Natural killer cell (primary cell): Measurements from ENCODE around the gene CALML6. TPM values are rescaled to one million over a fixed set of nuclear protein-coding genes. Genes with fewer than 3 reads are reported as not detected.

Experiments used
- ATAC-seq, 3 donors: fragments of 150-1000 bp in 2 of 3; fragments of 200-7000 bp in 1 of 3; cut with Tn5 transposase; 1 replicate in 1 of 3; 2 replicates in 2 of 3; pipeline ENCODE4 v1.10.0; 2021; ENCODE audit warnings: mild to moderate bottlenecking in 2 of 3, moderate library complexity in 2 of 3
- DNase-seq, 2 donors: peaks; one replicate each; pipeline versions ENCODE4 v3.0.0 to v3.0.0-alpha.2; 2013 to 2021; ENCODE audit warnings: mixed read lengths in 1 of 2
- H3K27ac ChIP-seq: one replicate; pipeline ENCODE4 v1.5.1; 2013; ENCODE audit warnings: mild to moderate bottlenecking, low read length
- H3K27me3 ChIP-seq: one replicate; pipeline ENCODE4 v1.6.1; 2013; ENCODE audit warnings: low read length; ENCODE audit not compliant: control insufficient read depth, insufficient read depth
- H3K36me3 ChIP-seq: one replicate; pipeline ENCODE4 v1.6.1; 2013; ENCODE audit warnings: low read length; ENCODE audit not compliant: control insufficient read depth, insufficient read depth
- H3K4me1 ChIP-seq: one replicate; pipeline ENCODE4 v1.6.1; 2013; ENCODE audit warnings: low read length; ENCODE audit not compliant: control insufficient read depth, insufficient read depth
- H3K4me3 ChIP-seq: one replicate; pipeline ENCODE4 v1.5.1; 2013; ENCODE audit warnings: low read length
- H3K9me3 ChIP-seq: one replicate; pipeline ENCODE4 v1.6.1; 2013; ENCODE audit warnings: low read length; ENCODE audit not compliant: control insufficient read depth, insufficient read depth
- H3K27ac Mint-ChIP-seq, 2 donors: one replicate each; pipeline ENCODE4 v1.8.0; 2022; ENCODE audit warnings: mild to moderate bottlenecking in 2 of 2, mixed read lengths in 2 of 2, moderate library complexity in 1 of 2
- H3K27me3 Mint-ChIP-seq, 2 donors: one replicate each; pipeline ENCODE4 v1.8.0; 2022; ENCODE audit warnings: low read depth in 2 of 2, mixed read lengths in 2 of 2
- H3K36me3 Mint-ChIP-seq: one replicate; pipeline ENCODE4 v1.8.0; 2022; ENCODE audit warnings: mixed read lengths
- H3K4me1 Mint-ChIP-seq, 2 donors: one replicate each; pipeline ENCODE4 v1.8.0; 2022; ENCODE audit warnings: mixed read lengths in 2 of 2
- H3K4me3 Mint-ChIP-seq: one replicate; pipeline ENCODE4 v1.8.0; 2022; ENCODE audit warnings: mild to moderate bottlenecking, moderate library complexity, mixed read lengths
- H3K9me3 Mint-ChIP-seq, 2 donors: one replicate each; pipeline ENCODE4 v1.8.0; 2022; ENCODE audit warnings: mixed read lengths in 2 of 2
- WGBS: methylation state at CpG from one replicate; pipeline ENCODE4 v1.1.7; 2013; ENCODE audit warnings: missing lambda C conversion rate; ENCODE audit not compliant: insufficient coverage; 5-methylcytosine and 5-hydroxymethylcytosine counted together
- intact Hi-C: fragments of 100-400 bp; cut with micrococcal nuclease; formaldehyde crosslinking; loops from one replicate; pipeline ENCODE4 v1.14.2; 2022
- total RNA-seq, 4 donors: library from RNA; stranded (reverse); fragments of 120-200 nt in 1 of 4; gene quantifications; one replicate each; pipeline versions ENCODE4 v1.2.3 to v1.2.4, GENCODE V29; 2013 to 2022
- TF ChIP-seq, protein P1 (sequence below): fragments of 200-600 bp; IDR thresholded peaks from one replicate; pipeline ENCODE4 v1.8.0; 2022; ENCODE audit warnings: antibody characterized with exemption

The CALML6 gene
- total RNA-seq, 3 donors from 2014 or later (not counting 1 experiment from before 2014, with no cell fraction given): 2.1 to 3.9 (median 2.9) TPM

DNA sequence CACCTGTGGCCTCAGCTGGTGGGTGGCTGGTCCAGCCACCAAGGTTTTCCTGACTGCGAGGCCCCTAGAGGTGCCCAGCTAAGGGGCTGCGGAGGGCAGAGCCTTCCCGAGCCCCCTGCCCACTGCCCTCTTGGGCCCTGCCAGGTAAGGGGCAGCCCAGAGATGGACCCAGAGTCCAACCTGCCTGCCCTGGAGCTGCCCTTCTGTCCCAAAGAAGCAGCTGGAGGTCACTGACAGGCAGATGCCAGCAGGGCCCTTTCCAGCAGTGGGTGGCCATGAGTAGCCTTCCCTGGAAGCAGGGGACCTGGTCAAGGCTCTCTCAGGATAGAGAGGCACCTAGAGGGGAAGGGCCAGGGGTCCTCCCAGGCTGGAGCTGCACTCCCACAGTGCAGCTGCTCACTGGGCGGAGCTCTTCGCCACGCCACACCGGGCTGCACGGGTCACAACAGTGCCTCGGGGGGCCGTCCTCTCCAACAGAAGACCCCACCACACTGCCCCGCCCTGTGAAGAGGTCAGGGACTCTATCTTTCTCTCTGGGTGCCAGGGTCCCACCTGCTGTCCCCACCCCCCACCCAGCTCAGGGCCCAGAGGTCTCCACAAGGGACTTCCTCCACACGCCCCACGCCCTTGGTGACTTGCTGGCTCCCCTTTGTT is 13.3 kb upstream of the CALML6 start:
- DNase-seq (no peak), ATAC-seq (no peak)
- TF ChIP-seq, protein P1, sequence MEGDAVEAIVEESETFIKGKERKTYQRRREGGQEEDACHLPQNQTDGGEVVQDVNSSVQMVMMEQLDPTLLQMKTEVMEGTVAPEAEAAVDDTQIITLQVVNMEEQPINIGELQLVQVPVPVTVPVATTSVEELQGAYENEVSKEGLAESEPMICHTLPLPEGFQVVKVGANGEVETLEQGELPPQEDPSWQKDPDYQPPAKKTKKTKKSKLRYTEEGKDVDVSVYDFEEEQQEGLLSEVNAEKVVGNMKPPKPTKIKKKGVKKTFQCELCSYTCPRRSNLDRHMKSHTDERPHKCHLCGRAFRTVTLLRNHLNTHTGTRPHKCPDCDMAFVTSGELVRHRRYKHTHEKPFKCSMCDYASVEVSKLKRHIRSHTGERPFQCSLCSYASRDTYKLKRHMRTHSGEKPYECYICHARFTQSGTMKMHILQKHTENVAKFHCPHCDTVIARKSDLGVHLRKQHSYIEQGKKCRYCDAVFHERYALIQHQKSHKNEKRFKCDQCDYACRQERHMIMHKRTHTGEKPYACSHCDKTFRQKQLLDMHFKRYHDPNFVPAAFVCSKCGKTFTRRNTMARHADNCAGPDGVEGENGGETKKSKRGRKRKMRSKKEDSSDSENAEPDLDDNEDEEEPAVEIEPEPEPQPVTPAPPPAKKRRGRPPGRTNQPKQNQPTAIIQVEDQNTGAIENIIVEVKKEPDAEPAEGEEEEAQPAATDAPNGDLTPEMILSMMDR: no peak
- Histone ChIP-seq H3K27ac (no peak overlapping the region), H3K36me3 (no peaks in the 10 kb centered on the region), H3K27me3 (no peaks in the 10 kb centered on the region), H3K4me1 (peaks cover 16% of the 10 kb centered on the region), H3K9me3 (no peaks in the 10 kb centered on the region), H3K4me3 (no peak overlapping the region)
- intact Hi-C loops: no loop called here
- Mint-ChIP-seq H3K4me1 (peaks cover 7% of the 10 kb centered on the region in 2 donors), H3K36me3 (no peaks in the 10 kb centered on the region), H3K9me3 (no peaks in the 10 kb centered on the region), H3K27me3 (peaks cover 0 to 4% of the 10 kb centered on the region in 2 donors), H3K4me3 (no peak overlapping the region), H3K27ac (no peak overlapping the region)
- 58% methylated on average over 13 of the region's 13 CpGs for WGBS

DNA sequence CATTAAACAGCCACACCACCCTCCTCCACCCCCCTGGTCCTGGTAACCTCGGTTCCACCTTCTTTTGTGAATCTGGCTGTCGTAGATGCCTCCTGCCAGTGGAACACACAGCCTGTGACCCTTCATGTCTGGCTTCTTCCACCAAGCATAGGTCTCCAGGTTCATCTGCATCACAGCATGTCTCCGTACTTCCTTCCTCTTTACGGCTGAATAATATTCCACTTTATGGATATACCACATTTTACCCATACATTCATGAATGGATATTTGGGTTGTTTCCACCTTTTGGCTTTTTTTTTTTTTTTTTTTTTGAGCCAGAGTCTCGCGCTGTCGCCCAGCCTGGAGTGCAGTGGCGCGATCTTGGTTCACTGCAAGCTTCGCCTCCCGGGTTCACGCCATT is 11.8 kb upstream of the CALML6 start:
- H3K27me3 ChIP-seq: no peaks in the 10 kb centered on the region
- peaks cover 0 to 4% of the 10 kb centered on the region in 2 donors for H3K27me3 Mint-ChIP-seq
- H3K4me1 Mint-ChIP-seq: peaks cover 7% of the 10 kb centered on the region in 2 donors
- TF ChIP-seq, protein P1: no peak
- H3K9me3 ChIP-seq: no peaks in the 10 kb centered on the region
- ATAC-seq (no peak), DNase-seq (no peak)
- no peak overlapping the region for H3K27ac ChIP-seq
- 97% methylated on average over 3 of the region's 12 CpGs for WGBS
- H3K4me1 ChIP-seq: peaks cover 25% of the 10 kb centered on the region
- no peaks in the 10 kb centered on the region for H3K9me3 Mint-ChIP-seq
- H3K4me3 ChIP-seq: no peak overlapping the region
- intact Hi-C loops: no loop called here
- no peaks in the 10 kb centered on the region for H3K36me3 ChIP-seq
- no peak overlapping the region for H3K4me3 Mint-ChIP-seq
- no peaks in the 10 kb centered on the region for H3K36me3 Mint-ChIP-seq
- H3K27ac Mint-ChIP-seq: no peak overlapping the region

- ATAC-seq (peak; percentile 33 to 35 (median 34)), DNase-seq (peak; percentile 66 to 84)
- Mint-ChIP-seq H3K9me3 (no peaks in the 10 kb centered on the region), H3K27me3 (no peaks in the 10 kb centered on the region), H3K4me3 (peak overlapping the region; percentile 70), H3K27ac (peak overlapping the region; percentile 52 to 69), H3K36me3 (no peaks in the 10 kb centered on the region), H3K4me1 (peaks cover 16% of the 10 kb centered on the region in 2 donors)
- TF ChIP-seq, protein P1: peak; percentile 86
- 26% methylated on average over 15 of the region's 15 CpGs for WGBS
- Histone ChIP-seq H3K36me3 (no peaks in the 10 kb centered on the region), H3K4me1 (peaks cover 30% of the 10 kb centered on the region), H3K9me3 (no peaks in the 10 kb centered on the region), H3K27ac (no peak overlapping the region), H3K27me3 (no peaks in the 10 kb centered on the region), H3K4me3 (no peak overlapping the region)
- intact Hi-C loops: loop anchor here (5.0 kb wide), 1 partner anchor 49 kb away; no protein-coding TSS in a partner anchor
These were observed 8.6 kb upstream of the CALML6 start for GRCh38 chr1:1906185-1907097.
